H1 (cell line): ENCODE measurements around the gene PLA2G2E. TPM values are rescaled to one million over a fixed set of nuclear protein-coding genes. Genes with fewer than 3 reads are reported as not detected.

ENCODE experiments used
- ATF2 ChIP-seq: IDR thresholded peaks from 2 replicates; pipeline ENCODE4 v1.6.1; 2012; ENCODE audit warnings: low read length, inconsistent platforms
- CHD2 ChIP-seq: IDR thresholded peaks from 2 replicates; pipeline ENCODE4 v1.6.1; 2012; ENCODE audit warnings: low read length, improper control_type of control experiment
- HDAC2 ChIP-seq, 2 experiments: fragments of 300-600 bp in 1 of 2; sonication (generic) in 1 of 2; IDR thresholded peaks; 2 replicates each; pipeline ENCODE4 v1.6.1; 2011 to 2012; ENCODE audit warnings: low read depth in 2 of 2, low read length in 2 of 2, mild to moderate bottlenecking in 2 of 2, moderate library complexity in 2 of 2, borderline replicate concordance in 1 of 2, inconsistent platforms in 1 of 2
- KDM4A ChIP-seq: IDR thresholded peaks from one replicate; pipeline ENCODE4 v1.7.1; 2012; ENCODE audit warnings: low read depth, mild to moderate bottlenecking, moderate library complexity, low read length, inconsistent platforms; ENCODE audit not compliant: severe bottlenecking
- polyA plus RNA-seq, 7 experiments: library from polyadenylated mRNA; depleted of rRNA in 3 of 7; stranded (reverse) in 5 of 7; unstranded in 2 of 7; fragments of >200 nt in 5 of 7; fragments of 200-250 nt in 2 of 7; gene quantifications; 1 replicate in 5 of 7; 2 replicates in 1 of 7; 4 replicates in 1 of 7; pipeline versions ENCODE4 v1.2.1 to v1.2.3, GENCODE V29; 2011 to 2013; ENCODE audit warnings: missing spikeins in 2 of 7, mixed read lengths in 2 of 7
- total RNA-seq: library from RNA; stranded (reverse); fragmentation: NEBNext Ultra II Directional; extraction: Animal tissue kit (Norgen Biotek cat#: 25700); gene quantifications from 2 replicates; pipeline ENCODE4 v1.2.1, GENCODE V29; 2021

Gene PLA2G2E
- total and polyA plus RNA-seq, 2 of the 8 experiments (the other 6 are each of a cell fraction or from before 2014, with no cell fraction given), result not detected

- 0 out of 2 replicates have a peak, but pooled peaks have one; percentile 48 for TF ChIP-seq ATF2
- TF ChIP-seq CHD2, result no peak
- TF ChIP-seq KDM4A, result no peak
- TF ChIP-seq HDAC2 (IDR thresholded peaks at IDR 0.05; ENCODE audit: borderline replicate concordance in 1 of 2, low read depth in 2 of 2, low read length in 2 of 2), result no peak
These were observed 5.4 kb downstream of the PLA2G2E start (continued) for GRCh38 chr1:19918057-19918456.
